ENCODE data around the gene BBOX1. TPM values are rescaled to one million over a fixed set of nuclear protein-coding genes. Genes with fewer than 3 reads are reported as not detected.

BBOX1 gene
- polyA plus RNA-seq, 1 donor from 2014 or later: not detected

DNA sequence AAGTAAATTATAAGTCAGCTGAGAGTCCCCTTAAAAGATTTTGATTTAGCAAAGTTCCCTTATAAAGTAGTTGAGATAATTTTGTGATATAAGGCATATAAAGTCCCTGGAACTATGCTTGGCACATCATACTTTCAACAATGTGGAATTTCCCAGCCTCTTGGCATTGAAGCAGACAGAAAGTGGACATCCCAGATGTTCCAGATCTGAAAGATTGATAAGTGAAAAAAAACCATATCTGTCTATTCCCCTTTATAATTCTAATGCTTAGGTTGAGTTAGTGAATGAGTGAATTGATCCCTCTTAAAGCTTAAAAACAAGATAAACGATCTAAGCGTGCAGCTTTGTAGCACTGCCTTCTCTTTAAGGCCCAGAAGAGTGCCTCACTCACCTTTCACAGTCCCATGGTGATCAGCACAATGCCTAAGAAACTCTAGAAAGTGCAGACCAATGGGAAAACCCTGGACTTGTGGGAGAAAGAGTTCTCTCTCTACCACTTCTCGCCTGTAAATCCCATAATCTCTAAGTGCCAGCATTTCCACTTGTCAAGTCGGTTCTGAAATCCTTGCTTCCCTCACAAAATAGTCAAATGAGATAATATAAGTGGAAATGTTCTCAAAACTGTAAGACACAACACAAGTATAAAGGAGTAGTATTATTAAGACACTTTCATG is 28.9 kb upstream of the BBOX1 start:
- Histone ChIP-seq H3K9me3 (ENCODE audit: low read length) (no peaks in the 10 kb centered on the region), H3K79me2 (replicated peaks; ENCODE audit: insufficient read depth, low read length) (no peaks in the 10 kb centered on the region), H2AFZ (ENCODE audit: low read depth, low read length) (no peak overlapping the region), H3K27ac (ENCODE audit: low read length) (no peak overlapping the region), H3K9me2 (ENCODE audit: insufficient read depth, low read length) (no peaks in the 10 kb centered on the region), H3K27me3 (ENCODE audit: insufficient read depth, low read depth, low read length) (no peaks in the 10 kb centered on the region), H3F3A (ENCODE audit: insufficient read depth, low read length, poor library complexity, severe bottlenecking) (no peaks in the 10 kb centered on the region), H3K36me3 (ENCODE audit: insufficient read depth, low read length) (no peaks in the 10 kb centered on the region), H3K4me3 (ENCODE audit: low read length) (no peak overlapping the region), H4K20me1 (ENCODE audit: insufficient read depth) (no peaks in the 10 kb centered on the region), H3K9ac (ENCODE audit: low read length) (no peak overlapping the region), H3K4me2 (ENCODE audit: low read length) (no peak overlapping the region)
- TF ChIP-seq POLR2AphosphoS5 (IDR thresholded peaks at IDR 0.05) (no peak), SMC3 (conservative IDR thresholded peaks at IDR 0.05; ENCODE audit: poor library complexity) (no peak), EP300 (conservative IDR thresholded peaks at IDR 0.05; ENCODE audit: poor library complexity, severe bottlenecking) (no peak), CTCF (IDR thresholded peaks at IDR 0.05; ENCODE audit: poor library complexity, severe bottlenecking) (no peak), REST (IDR thresholded peaks at IDR 0.05; ENCODE audit: borderline replicate concordance) (no peak), MXI1 (conservative IDR thresholded peaks at IDR 0.05; ENCODE audit: poor library complexity, severe bottlenecking) (no peak), TAF1 (IDR thresholded peaks at IDR 0.05; ENCODE audit: low read depth) (no peak), EZH2 (IDR thresholded peaks at IDR 0.05; ENCODE audit: borderline replicate concordance, insufficient read depth, low read length, poor library complexity, severe bottlenecking) (no peak), RAD21 (conservative IDR thresholded peaks at IDR 0.05) (no peak)

DNA sequence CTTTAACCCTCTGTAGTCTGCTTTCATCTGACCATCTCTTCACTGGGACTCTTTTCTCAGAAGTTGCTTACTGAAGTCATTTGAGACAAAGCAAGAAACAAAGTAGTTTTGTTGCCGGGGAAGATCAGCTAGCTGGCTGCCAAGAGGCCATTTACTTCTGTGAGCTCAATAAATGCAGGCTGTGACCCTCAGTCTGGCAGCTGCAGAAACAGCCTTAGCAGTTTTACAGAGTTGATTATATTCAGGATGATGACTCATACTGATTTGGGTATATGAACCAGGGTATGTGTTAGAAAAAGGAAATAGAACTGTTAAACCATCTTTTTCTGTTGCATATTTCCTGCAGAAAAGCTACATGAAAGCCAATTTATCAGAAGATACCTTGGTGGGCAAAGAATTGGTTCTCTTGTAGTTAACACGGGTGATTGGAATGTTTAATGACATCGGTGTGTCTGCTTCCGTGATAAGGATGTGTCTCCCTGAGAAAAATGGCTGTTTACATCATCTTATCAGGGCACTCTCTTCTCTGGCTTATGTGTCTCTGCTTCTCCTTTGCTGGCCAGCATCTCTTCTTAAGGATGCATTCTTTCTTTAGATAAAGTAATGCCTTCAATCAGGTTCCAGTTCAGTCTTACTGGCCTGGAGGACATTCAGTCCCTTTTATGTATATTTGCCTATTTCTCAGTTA is 28.2 kb upstream of the BBOX1 start:
- Histone ChIP-seq H3K9ac (ENCODE audit: low read length) (no peak overlapping the region), H3K4me2 (ENCODE audit: low read length) (no peak overlapping the region), H3K36me3 (ENCODE audit: insufficient read depth, low read length) (no peaks in the 10 kb centered on the region), H3K9me2 (ENCODE audit: insufficient read depth, low read length) (no peaks in the 10 kb centered on the region), H2AFZ (ENCODE audit: low read depth, low read length) (no peak overlapping the region), H3K27ac (ENCODE audit: low read length) (no peak overlapping the region), H4K20me1 (ENCODE audit: insufficient read depth) (no peaks in the 10 kb centered on the region), H3K79me2 (replicated peaks; ENCODE audit: insufficient read depth, low read length) (no peaks in the 10 kb centered on the region), H3K4me3 (ENCODE audit: low read length) (no peak overlapping the region), H3K27me3 (ENCODE audit: insufficient read depth, low read depth, low read length) (no peaks in the 10 kb centered on the region), H3F3A (ENCODE audit: insufficient read depth, low read length, poor library complexity, severe bottlenecking) (no peaks in the 10 kb centered on the region), H3K9me3 (ENCODE audit: low read length) (no peaks in the 10 kb centered on the region)
- TF ChIP-seq EZH2 (IDR thresholded peaks at IDR 0.05; ENCODE audit: borderline replicate concordance, insufficient read depth, low read length, poor library complexity, severe bottlenecking): no peak
- no peak for TF ChIP-seq TAF1 (IDR thresholded peaks at IDR 0.05; ENCODE audit: low read depth)
- TF ChIP-seq SMC3 (conservative IDR thresholded peaks at IDR 0.05; ENCODE audit: poor library complexity): no peak
- TF ChIP-seq MXI1 (conservative IDR thresholded peaks at IDR 0.05; ENCODE audit: poor library complexity, severe bottlenecking): no peak
- no peak for TF ChIP-seq EP300 (conservative IDR thresholded peaks at IDR 0.05; ENCODE audit: poor library complexity, severe bottlenecking)
- TF ChIP-seq CTCF (IDR thresholded peaks at IDR 0.05; ENCODE audit: poor library complexity, severe bottlenecking): no peak
- TF ChIP-seq POLR2AphosphoS5 (IDR thresholded peaks at IDR 0.05): no peak
- no peak for TF ChIP-seq REST (IDR thresholded peaks at IDR 0.05; ENCODE audit: borderline replicate concordance)
- TF ChIP-seq RAD21 (conservative IDR thresholded peaks at IDR 0.05): no peak

Measured in neural cell (in vitro differentiated cells).